Activated naive CD4-positive, alpha-beta T cell treated with anti-CD3 and anti-CD28 coated beads, Interleukin-2, amount 10 ng/mL, durations not matched to agents 7 days and 5 days (primary cell): ENCODE results near the gene BCAR1.
A peak's percentile ranks its signal among the peaks of the same experiment; 100 is the strongest.
"Not testable (repeated sequence)": the region's sequence is repeated elsewhere in the genome, so short reads cannot be mapped to it uniquely, and the experiment has no call there.

ENCODE experiments used
- CTCF ChIA-PET: fragments of 350-600 bp; sonication (Branson Sonifier 250); formaldehyde crosslinking; loops from one replicate; lab custom pipeline; 2021; ENCODE audit warnings: antibody characterized with exemption; lab: Charles Lee
- DNase-seq: peaks from one replicate; pipeline ENCODE4 v3.0.0-alpha.2; 2020
- H3K27ac Mint-ChIP-seq: one replicate; pipeline ENCODE4 v1.8.0; 2021; ENCODE audit warnings: mild to moderate bottlenecking, moderate library complexity, mixed read lengths
- H3K27me3 Mint-ChIP-seq: one replicate; pipeline ENCODE4 v1.8.0; 2021; ENCODE audit warnings: mild to moderate bottlenecking, mixed read lengths
- H3K36me3 Mint-ChIP-seq: one replicate; pipeline ENCODE4 v1.8.0; 2021; ENCODE audit warnings: mixed read lengths
- H3K4me1 Mint-ChIP-seq: one replicate; pipeline ENCODE4 v1.8.0; 2021; ENCODE audit warnings: mixed read lengths
- H3K4me3 Mint-ChIP-seq: one replicate; pipeline ENCODE4 v1.8.0; 2021; ENCODE audit warnings: mild to moderate bottlenecking, moderate library complexity, mixed read lengths
- H3K9me3 Mint-ChIP-seq: one replicate; pipeline ENCODE4 v1.8.0; 2021; ENCODE audit warnings: mixed read lengths

BCAR1 gene

GRCh38 chr16:75223129-75223528 is 28.3 kb downstream of the BCAR1 start:
- H3K4me1 Mint-ChIP-seq = peaks cover 14% of the 10 kb centered on the region
- H3K27me3 Mint-ChIP-seq, H3K4me3 Mint-ChIP-seq, CTCF ChIA-PET, H3K9me3 Mint-ChIP-seq, H3K27ac Mint-ChIP-seq, DNase-seq, H3K36me3 Mint-ChIP-seq: not testable (repeated sequence)

- CTCF ChIA-PET = no interaction called here
- H3K27ac Mint-ChIP-seq = no peak overlapping the region
- no peaks in the 10 kb centered on the region for H3K36me3 Mint-ChIP-seq
- peaks cover 7% of the 10 kb centered on the region for H3K27me3 Mint-ChIP-seq
- peaks cover 14% of the 10 kb centered on the region for H3K4me1 Mint-ChIP-seq
- no peaks in the 10 kb centered on the region for H3K9me3 Mint-ChIP-seq
- no peak for DNase-seq
- no peak overlapping the region for H3K4me3 Mint-ChIP-seq
These were observed 29.1 kb downstream of the BCAR1 start for GRCh38 chr16:75222271-75222783.

- peak; percentile 59 for DNase-seq
- Mint-ChIP-seq H3K27ac (peak overlapping the region; percentile 93), H3K9me3 (no peaks in the 10 kb centered on the region), H3K4me3 (peak overlapping the region; percentile 72), H3K4me1 (peaks cover 14% of the 10 kb centered on the region), H3K36me3 (no peaks in the 10 kb centered on the region), H3K27me3 (peaks cover 5% of the 10 kb centered on the region)
- CTCF ChIA-PET = interaction anchor here (0.7 to 3.7 kb wide), 4 partner anchors 20 to 245 kb away, joined by 3 to 31 read pairs (median 4); partner anchors contain the start of gene TMEM170A
These were observed 31.6 kb downstream of the BCAR1 start for GRCh38 chr16:75219838-75220237.

- Mint-ChIP-seq H3K4me3 (no peak overlapping the region), H3K36me3 (no peaks in the 10 kb centered on the region), H3K27me3 (peaks cover under 1% of the 10 kb centered on the region), H3K9me3 (no peaks in the 10 kb centered on the region), H3K4me1 (peaks cover 14% of the 10 kb centered on the region), H3K27ac (peak overlapping the region; percentile 93)
- no peak for DNase-seq
- CTCF ChIA-PET = interaction anchor here (1.8 to 3.7 kb wide), 2 partner anchors 19 to 246 kb away, joined by 4 to 31 read pairs; partner anchors contain the start of gene TMEM170A
These were observed 32.3 kb downstream of the BCAR1 start for GRCh38 chr16:75219088-75219487.

- peak within 1 kb of the TSS; percentile 72 for H3K4me3 Mint-ChIP-seq
- DNase-seq = no peak
- peaks cover 1% of the 10 kb centered on the region for H3K27me3 Mint-ChIP-seq
These were observed 33.0 kb downstream of the BCAR1 start, which contains the start of gene CTRB1 for GRCh38 chr16:75218256-75219076. Gene CTRB1, plus strand, starts transcription at chr16:75218988. Its CDS starts 20 bp downstream, at chr16:75219008.

GRCh38 chr16:75217389-75217851 is 34.0 kb downstream of the BCAR1 start:
- H3K27ac Mint-ChIP-seq = no peak overlapping the region
- H3K27me3 Mint-ChIP-seq = peaks cover 6% of the 10 kb centered on the region

More at GRCh38 chr16:75218256-75219076, 33.0 kb downstream of the BCAR1 start, which contains the start of gene CTRB1:
- CTCF ChIA-PET = interaction anchor here (1.4 to 3.7 kb wide), 2 partner anchors 15 to 19 kb away, joined by 4 to 31 read pairs; no protein-coding TSS in a partner anchor
- peak within 1 kb of the TSS; percentile 93 for H3K27ac Mint-ChIP-seq
- no peaks in the 10 kb centered on the region for H3K9me3 Mint-ChIP-seq
- H3K4me1 Mint-ChIP-seq = peaks cover 14% of the 10 kb centered on the region
- H3K36me3 Mint-ChIP-seq = no peaks in the 10 kb centered on the region

GRCh38 chr16:75216576-75216975 is 34.8 kb downstream of the BCAR1 start:
- H3K27me3 Mint-ChIP-seq = peaks cover 9% of the 10 kb centered on the region
- H3K9me3 Mint-ChIP-seq = no peaks in the 10 kb centered on the region
- CTCF ChIA-PET = interaction anchor here (1.1 kb wide), 1 partner anchor 17 kb away, joined by 4 read pairs; no protein-coding TSS in a partner anchor
- no peaks in the 10 kb centered on the region for H3K36me3 Mint-ChIP-seq
- H3K4me1 Mint-ChIP-seq = peaks cover 14% of the 10 kb centered on the region
- H3K4me3 Mint-ChIP-seq = no peak overlapping the region
- H3K27ac Mint-ChIP-seq = no peak overlapping the region
- no peak for DNase-seq

More at GRCh38 chr16:75217389-75217851, 34.0 kb downstream of the BCAR1 start:
- H3K4me3 Mint-ChIP-seq = no peak overlapping the region
- no peak for DNase-seq
- no peaks in the 10 kb centered on the region for H3K9me3 Mint-ChIP-seq
- H3K4me1 Mint-ChIP-seq = peaks cover 14% of the 10 kb centered on the region
- CTCF ChIA-PET = interaction anchor here (1.4 kb wide), 1 partner anchor 16 kb away, joined by 4 read pairs; no protein-coding TSS in a partner anchor
- H3K36me3 Mint-ChIP-seq = no peaks in the 10 kb centered on the region

GRCh38 chr16:75216127-75216526 is 35.3 kb downstream of the BCAR1 start:
- H3K36me3 Mint-ChIP-seq = no peaks in the 10 kb centered on the region
- no peak overlapping the region for H3K27ac Mint-ChIP-seq
- H3K27me3 Mint-ChIP-seq = peaks cover 9% of the 10 kb centered on the region
- H3K4me1 Mint-ChIP-seq = peaks cover 14% of the 10 kb centered on the region
- H3K9me3 Mint-ChIP-seq = no peaks in the 10 kb centered on the region
- DNase-seq = no peak
- CTCF ChIA-PET = interaction anchor here (1.1 kb wide), 1 partner anchor 17 kb away, joined by 4 read pairs; no protein-coding TSS in a partner anchor
- no peak overlapping the region for H3K4me3 Mint-ChIP-seq

- not testable (repeated sequence) for H3K27me3 Mint-ChIP-seq, H3K36me3 Mint-ChIP-seq, DNase-seq, H3K27ac Mint-ChIP-seq, H3K4me3 Mint-ChIP-seq, H3K9me3 Mint-ChIP-seq, H3K4me1 Mint-ChIP-seq
- CTCF ChIA-PET = interaction anchor here (1.2 kb wide), 1 partner anchor 11 kb away, joined by 4 read pairs; no protein-coding TSS in a partner anchor
These were observed 40.1 kb downstream of the BCAR1 start for GRCh38 chr16:75211286-75211685.

GRCh38 chr16:75209944-75210343 is 41.5 kb downstream of the BCAR1 start:
- Mint-ChIP-seq H3K27ac (no peak overlapping the region), H3K27me3 (peaks cover 9% of the 10 kb centered on the region), H3K4me3 (no peak overlapping the region)

GRCh38 chr16:75209514-75209913 is 41.9 kb downstream of the BCAR1 start:
- H3K27ac Mint-ChIP-seq, H3K4me3 Mint-ChIP-seq, DNase-seq, H3K36me3 Mint-ChIP-seq, H3K4me1 Mint-ChIP-seq, H3K27me3 Mint-ChIP-seq, CTCF ChIA-PET, H3K9me3 Mint-ChIP-seq: not testable (repeated sequence)

More at GRCh38 chr16:75209944-75210343, 41.5 kb downstream of the BCAR1 start:
- CTCF ChIA-PET = interaction anchor here (1.2 kb wide), 1 partner anchor 10 kb away, joined by 4 read pairs; no protein-coding TSS in a partner anchor
- Mint-ChIP-seq H3K4me1 (no peaks in the 10 kb centered on the region), H3K9me3 (no peaks in the 10 kb centered on the region), H3K36me3 (no peaks in the 10 kb centered on the region)
- no peak for DNase-seq

GRCh38 chr16:75208861-75209505 is 42.4 kb downstream of the BCAR1 start:
- CTCF ChIA-PET = no interaction called here
- Mint-ChIP-seq H3K4me3 (no peak overlapping the region), H3K4me1 (no peaks in the 10 kb centered on the region), H3K27ac (no peak overlapping the region), H3K36me3 (no peaks in the 10 kb centered on the region), H3K27me3 (peaks cover 13% of the 10 kb centered on the region), H3K9me3 (no peaks in the 10 kb centered on the region)
- DNase-seq = no peak

- no peaks in the 10 kb centered on the region for H3K36me3 Mint-ChIP-seq
- no peaks in the 10 kb centered on the region for H3K4me1 Mint-ChIP-seq
- DNase-seq = no peak
- H3K27me3 Mint-ChIP-seq = peaks cover 13% of the 10 kb centered on the region
- no peak overlapping the region for H3K27ac Mint-ChIP-seq
- H3K9me3 Mint-ChIP-seq = no peaks in the 10 kb centered on the region
- CTCF ChIA-PET = no interaction called here
- H3K4me3 Mint-ChIP-seq = no peak overlapping the region
These were observed 43.1 kb downstream of the BCAR1 start for GRCh38 chr16:75208242-75208825.
